HG03039 (cell line): ENCODE results near the gene TRIM34.
"Not testable (repeated sequence)": the region's sequence is repeated elsewhere in the genome, so short reads cannot be mapped to it uniquely, and the experiment has no call there.

Source experiments
- ATAC-seq: cut with Tn5 transposase; IDR thresholded peaks from one replicate; pipeline ENCODE4 v1.9.1; 2021; ENCODE audit warnings: mild to moderate bottlenecking, moderate library complexity; ENCODE audit not compliant: unreplicated experiment

TRIM34 gene

DNA sequence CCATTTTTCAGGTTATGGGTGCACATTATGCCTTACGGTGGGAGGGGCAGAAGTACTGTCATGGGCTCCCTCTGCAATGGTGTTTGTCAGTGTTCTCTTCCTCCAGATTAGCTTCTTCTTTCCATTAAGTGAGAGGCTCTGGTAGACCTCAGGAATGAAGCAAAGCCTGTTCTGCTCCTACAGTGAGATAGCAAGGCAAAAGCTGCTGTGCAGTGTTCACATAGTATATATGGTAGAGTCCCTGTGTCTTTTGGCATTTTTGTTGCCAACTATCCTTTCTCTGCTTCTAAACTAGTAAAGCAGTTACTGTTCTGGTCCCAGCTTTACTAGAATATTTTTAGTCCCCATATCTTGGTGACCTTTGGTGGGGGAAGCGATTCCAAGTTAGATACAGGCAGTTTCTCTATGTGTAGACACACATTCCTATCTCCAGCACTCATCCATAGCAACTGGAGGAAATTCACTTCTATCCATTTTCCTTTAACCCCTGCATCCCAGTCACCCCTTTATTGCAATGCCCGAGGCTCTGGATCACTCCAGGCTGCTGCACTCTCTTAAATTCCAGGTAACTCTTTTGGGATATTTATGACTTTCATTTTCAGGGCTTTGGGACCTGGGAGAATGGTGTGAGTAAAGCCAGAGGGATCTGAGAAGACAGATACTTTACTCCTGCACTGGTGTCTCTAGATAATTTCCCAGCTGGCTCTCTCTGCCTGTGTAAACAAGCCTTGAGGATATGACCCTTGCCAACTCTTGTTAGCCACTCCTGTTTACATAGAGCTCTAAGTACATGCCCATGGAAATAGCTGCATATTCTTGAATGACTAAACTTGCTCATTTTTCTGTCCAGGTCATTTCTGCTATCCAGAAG lies 3.9 kb upstream of the TRIM34 start:
- no peak for ATAC-seq

DNA sequence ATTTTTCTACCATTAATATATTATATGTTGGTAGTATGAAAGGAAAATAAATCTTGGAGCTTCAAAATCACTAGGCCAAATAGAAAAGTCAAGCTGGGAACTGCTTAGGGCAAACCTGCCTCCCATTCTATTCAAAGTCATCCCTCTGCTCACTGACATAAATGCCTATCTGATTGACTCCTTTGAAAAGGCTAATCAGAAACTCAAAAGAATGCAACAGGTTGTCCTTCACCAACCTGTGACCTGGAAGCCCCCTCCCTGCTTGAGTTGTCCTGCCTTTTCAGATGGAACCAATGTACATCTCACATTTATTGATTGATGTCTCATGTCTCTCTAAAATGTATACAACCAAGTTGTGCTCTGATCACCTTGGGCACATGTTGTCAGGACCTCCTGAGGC lies 3.2 kb upstream of the TRIM34 start:
- ATAC-seq: no peak

- ATAC-seq: no peak
These were observed 2.0 kb upstream of the TRIM34 start for GRCh38 chr11:5622802-5623201.

- ATAC-seq: no peak
These were observed 480 bp downstream of the TRIM34 start for GRCh38 chr11:5625281-5625680.

DNA sequence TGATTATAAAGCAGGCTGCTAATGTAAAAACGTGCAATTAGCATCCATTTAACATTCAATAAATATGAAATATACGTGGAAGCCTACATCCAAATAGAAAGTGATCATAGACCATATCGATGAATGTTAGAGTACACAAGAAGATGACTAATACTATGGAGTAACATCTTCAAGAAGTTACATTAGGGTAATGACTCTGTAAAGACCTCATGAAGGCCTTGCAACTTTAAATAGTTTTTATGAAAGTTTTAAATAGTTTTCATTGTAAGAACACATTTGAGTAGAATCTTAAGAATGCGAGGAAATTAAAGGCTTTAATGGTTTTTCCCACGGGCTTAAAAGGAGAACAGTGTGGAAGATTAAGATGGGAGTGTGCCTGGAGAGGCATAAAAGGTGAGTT lies 1.4 kb downstream of the TRIM34 start:
- no peak for ATAC-seq

DNA sequence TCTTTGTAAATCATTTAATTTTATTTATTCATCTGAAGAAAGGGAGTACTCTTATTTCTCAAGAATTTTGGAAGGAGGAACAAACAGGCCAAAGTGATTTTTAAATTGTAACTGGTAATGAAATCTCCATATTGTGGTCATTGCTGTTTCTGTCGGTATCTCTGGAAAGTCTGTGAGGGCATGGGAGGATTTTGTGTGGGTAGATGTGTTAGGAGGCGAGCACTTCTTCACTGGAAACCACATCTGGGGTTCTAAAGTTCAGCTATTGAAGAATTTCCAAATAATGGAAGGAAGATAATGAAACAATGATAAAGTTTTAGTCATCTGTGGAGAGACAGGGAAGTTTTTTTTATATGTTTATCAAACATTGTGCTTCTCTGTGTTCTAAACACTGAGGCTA lies 6.6 kb downstream of the TRIM34 start:
- ATAC-seq: no peak

DNA sequence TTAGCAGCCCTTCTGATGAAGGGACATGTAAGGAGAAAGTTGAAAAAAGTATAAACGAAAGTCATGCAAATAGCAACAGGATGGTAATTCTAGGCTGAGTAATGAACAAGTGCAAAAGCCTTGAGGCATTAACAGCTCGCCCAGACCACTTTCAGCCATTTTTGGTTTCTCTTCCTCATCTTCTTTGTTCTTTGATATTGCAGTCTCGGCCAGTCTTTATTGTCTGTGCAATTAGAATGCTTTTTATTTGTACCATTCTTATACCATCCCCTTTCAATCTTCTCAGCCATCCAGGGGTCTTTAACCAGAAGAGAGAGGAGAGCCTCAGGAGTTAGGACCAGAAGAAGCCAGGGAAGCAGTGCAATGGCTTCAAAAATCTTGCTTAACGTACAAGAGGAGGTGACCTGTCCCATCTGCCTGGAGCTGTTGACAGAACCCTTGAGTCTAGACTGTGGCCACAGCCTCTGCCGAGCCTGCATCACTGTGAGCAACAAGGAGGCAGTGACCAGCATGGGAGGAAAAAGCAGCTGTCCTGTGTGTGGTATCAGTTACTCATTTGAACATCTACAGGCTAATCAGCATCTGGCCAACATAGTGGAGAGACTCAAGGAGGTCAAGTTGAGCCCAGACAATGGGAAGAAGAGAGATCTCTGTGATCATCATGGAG lies 7.3 kb downstream of the TRIM34 start:
- peak; percentile 96 for ATAC-seq

GRCh38 chr11:5639953-5640352 lies 15.2 kb downstream of the TRIM34 start:
- ATAC-seq: no peak

- no peak for ATAC-seq
These were observed 18.8 kb downstream of the TRIM34 start for GRCh38 chr11:5643585-5643984.

DNA sequence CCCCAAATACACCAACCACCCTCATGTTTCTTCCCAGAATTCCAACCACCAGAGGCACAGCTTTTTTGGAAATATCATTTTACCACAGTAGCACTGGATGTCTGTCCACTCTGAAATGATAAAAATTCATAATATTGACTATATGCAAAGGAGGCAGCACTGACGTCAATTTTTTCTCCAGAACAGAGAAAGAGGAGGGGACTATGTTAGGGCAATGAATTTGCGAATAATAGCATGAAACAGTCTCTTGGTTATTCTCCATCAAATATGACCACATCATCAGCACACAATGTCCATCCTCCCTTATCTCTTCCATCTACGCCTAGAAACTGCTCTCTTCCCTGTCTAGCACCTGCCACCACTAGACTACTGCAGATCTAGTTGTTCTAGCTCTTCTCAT lies 21.3 kb downstream of the TRIM34 start:
- ATAC-seq: no peak

DNA sequence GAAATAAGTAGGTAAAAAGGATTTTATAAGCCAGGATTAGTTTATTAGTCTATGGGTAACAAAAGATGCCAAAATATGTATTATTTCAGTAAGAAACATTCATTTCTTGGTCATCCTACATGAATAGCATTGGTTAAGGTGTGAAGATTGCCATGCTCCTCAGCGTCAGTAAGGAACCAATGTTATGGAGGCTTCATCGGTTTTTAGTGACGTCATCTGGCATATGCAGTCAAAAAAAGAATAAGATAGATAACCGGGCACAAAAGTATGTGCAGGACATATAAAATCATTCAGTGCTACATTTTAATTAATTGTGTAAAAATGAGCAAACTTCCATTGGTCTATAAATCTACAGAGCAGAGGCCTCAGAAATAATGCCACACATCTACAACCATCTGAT lies 30.7 kb downstream of the TRIM34 start:
- no peak for ATAC-seq

DNA sequence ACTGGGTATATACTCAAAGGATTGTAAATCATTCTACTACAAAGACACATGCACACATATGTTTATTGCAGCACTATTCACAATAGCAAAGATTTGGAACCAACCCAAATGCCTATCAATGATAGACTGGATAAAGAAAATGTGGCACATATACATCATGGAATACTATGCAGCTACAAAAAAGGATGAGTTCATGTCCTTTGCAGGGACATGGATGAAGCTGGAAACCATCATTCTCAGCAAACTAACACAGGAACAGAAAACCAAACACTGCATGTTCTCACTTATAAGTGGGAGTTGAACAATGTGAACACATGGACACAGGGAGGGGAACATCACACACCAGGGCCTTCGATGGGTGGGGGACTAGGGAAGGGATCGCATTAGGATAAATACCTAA lies 32.2 kb downstream of the TRIM34 start:
- not testable (repeated sequence) for ATAC-seq

- ATAC-seq: no peak
These were observed 33.5 kb downstream of the TRIM34 start for GRCh38 chr11:5658318-5658717.

- ATAC-seq: no peak
These were observed 38.7 kb downstream of the TRIM34 start for GRCh38 chr11:5663511-5663910.

DNA sequence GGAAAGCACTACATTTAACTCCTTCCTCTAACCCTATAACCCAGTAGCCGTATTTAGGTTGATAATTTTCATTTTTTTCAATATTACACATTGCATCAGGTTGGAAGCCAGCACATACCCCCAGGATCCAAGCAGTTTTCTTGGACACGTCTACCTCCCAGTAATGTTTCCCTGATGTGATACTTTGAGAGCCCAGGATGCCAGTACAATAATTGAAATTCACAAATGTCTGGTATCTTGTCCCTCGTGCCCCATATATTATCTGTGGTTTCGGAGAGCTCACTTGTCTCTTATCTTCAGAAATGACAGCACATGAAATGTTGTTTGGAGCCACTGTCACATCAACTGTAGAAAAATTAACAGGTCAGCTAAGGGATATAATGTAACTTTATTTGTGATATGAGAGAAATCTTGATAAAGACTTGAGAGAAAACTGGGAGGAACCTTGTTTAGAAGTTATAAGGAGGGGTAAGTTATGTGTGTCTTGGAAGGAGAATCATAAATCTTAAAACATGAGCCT lies 40.3 kb downstream of the TRIM34 start:
- no peak for ATAC-seq

- no peak for ATAC-seq
These were observed 41.1 kb downstream of the TRIM34 start for GRCh38 chr11:5665746-5666401.

- no peak for ATAC-seq
These were observed 41.6 kb downstream of the TRIM34 start for GRCh38 chr11:5666402-5666793.

DNA sequence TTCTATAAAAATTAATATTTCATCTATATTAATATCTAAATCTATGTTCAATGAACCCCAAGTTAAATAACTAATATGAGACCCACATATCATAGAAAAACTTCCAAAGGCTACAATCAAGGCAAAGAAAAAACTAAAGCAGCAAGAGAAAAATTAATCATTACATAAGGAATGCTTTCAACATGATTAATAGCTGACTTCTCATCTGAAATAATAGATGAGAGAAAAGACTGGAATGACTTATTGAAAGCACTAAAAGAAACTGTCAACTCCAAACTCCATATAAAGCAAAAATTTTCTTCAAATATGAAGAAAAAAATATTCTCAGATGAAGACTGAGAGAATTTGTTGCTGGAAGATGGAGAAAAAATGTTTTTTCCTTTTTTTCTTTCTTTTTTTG lies 47.0 kb downstream of the TRIM34 start:
- ATAC-seq: no peak

GRCh38 chr11:5674391-5674790 lies 49.6 kb downstream of the TRIM34 start:
- ATAC-seq: no peak

GRCh38 chr11:5679811-5680210 lies 55.0 kb downstream of the TRIM34 start:
- no peak for ATAC-seq

DNA sequence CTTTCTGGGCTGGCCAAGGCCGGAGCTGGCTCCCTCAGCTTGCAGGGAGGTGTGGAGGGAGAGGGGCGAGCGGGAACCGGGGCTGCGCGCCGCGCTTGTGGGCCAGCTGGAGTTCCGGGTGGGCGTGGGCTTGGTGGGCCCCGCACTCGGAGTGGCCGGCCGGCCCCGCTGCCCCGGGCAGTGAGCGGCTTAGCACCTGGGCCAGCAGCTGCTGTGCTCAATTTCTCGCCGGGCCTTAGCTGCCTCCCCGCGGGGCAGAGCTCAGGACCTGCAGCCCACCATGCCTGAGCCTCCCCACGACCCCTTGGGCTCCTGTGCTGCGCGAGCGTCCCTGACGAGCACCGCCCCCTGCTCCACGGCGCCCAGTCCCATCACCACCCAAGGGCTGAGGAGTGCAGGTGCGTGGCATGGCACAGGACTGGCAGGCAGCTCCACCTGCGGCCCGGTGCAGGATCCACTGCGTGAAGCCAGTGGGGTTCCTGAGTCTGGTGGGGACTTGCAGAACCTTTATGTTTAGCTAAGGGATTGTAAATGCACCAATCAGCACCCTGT lies 58.2 kb downstream of the TRIM34 start:
- not testable (repeated sequence) for ATAC-seq
